GM18519 (cell line): ENCODE measurements around the gene NOTO.
"Not testable (repeated sequence)": the region's sequence is repeated elsewhere in the genome, so short reads cannot be mapped to it uniquely, and the experiment has no call there.

Experiments
- ATAC-seq: cut with Tn5 transposase; IDR thresholded peaks from one replicate; pipeline ENCODE4 v1.9.1; 2021; ENCODE audit warnings: mild to moderate bottlenecking, moderate library complexity; ENCODE audit not compliant: unreplicated experiment, low FRiP score

NOTO gene

GRCh38 chr2:73202156-73203054 is at the start of gene NOTO:
Gene NOTO (plus strand): TSS chr2:73202574. CDS start chr2:73202667, 93 bp downstream.
- no peak for ATAC-seq

- ATAC-seq, result no peak
Measured at GRCh38 chr2:73156539-73157124, 45.7 kb upstream of the NOTO start.

- no peak for ATAC-seq
Measured at GRCh38 chr2:73162856-73163391, 39.5 kb upstream of the NOTO start.

- ATAC-seq, result peak; percentile 59
Measured at GRCh38 chr2:73163483-73164367, 38.6 kb upstream of the NOTO start.

GRCh38 chr2:73165978-73166377 is 36.4 kb upstream of the NOTO start:
- ATAC-seq, result not testable (repeated sequence)

GRCh38 chr2:73166813-73167212 is 35.6 kb upstream of the NOTO start:
- ATAC-seq, result not testable (repeated sequence)

GRCh38 chr2:73168348-73168747 is 34.0 kb upstream of the NOTO start:
- not testable (repeated sequence) for ATAC-seq

GRCh38 chr2:73170341-73170740 is 32.0 kb upstream of the NOTO start:
- not testable (repeated sequence) for ATAC-seq

- peak; percentile 51 for ATAC-seq
Measured at GRCh38 chr2:73172963-73173362, 29.4 kb upstream of the NOTO start.

GRCh38 chr2:73173781-73174180 is 28.6 kb upstream of the NOTO start:
- no peak for ATAC-seq

GRCh38 chr2:73174244-73174643 is 28.1 kb upstream of the NOTO start:
- ATAC-seq, result no peak

GRCh38 chr2:73174941-73175662 is 27.3 kb upstream of the NOTO start:
- ATAC-seq, result no peak

GRCh38 chr2:73175663-73176204 is 26.6 kb upstream of the NOTO start:
- no peak for ATAC-seq

GRCh38 chr2:73176205-73176880 is 26.0 kb upstream of the NOTO start:
- ATAC-seq, result no peak

- peak; percentile 60 for ATAC-seq
Measured at GRCh38 chr2:73176881-73177644, 25.3 kb upstream of the NOTO start.

- ATAC-seq, result no peak
Measured at GRCh38 chr2:73177645-73178255, 24.6 kb upstream of the NOTO start.

GRCh38 chr2:73185965-73186364 is 16.4 kb upstream of the NOTO start:
- no peak for ATAC-seq

GRCh38 chr2:73187549-73187948 is 14.8 kb upstream of the NOTO start:
- ATAC-seq, result no peak
